Measurements from ENCODE around the gene TARS2.

TARS2 gene

DNA sequence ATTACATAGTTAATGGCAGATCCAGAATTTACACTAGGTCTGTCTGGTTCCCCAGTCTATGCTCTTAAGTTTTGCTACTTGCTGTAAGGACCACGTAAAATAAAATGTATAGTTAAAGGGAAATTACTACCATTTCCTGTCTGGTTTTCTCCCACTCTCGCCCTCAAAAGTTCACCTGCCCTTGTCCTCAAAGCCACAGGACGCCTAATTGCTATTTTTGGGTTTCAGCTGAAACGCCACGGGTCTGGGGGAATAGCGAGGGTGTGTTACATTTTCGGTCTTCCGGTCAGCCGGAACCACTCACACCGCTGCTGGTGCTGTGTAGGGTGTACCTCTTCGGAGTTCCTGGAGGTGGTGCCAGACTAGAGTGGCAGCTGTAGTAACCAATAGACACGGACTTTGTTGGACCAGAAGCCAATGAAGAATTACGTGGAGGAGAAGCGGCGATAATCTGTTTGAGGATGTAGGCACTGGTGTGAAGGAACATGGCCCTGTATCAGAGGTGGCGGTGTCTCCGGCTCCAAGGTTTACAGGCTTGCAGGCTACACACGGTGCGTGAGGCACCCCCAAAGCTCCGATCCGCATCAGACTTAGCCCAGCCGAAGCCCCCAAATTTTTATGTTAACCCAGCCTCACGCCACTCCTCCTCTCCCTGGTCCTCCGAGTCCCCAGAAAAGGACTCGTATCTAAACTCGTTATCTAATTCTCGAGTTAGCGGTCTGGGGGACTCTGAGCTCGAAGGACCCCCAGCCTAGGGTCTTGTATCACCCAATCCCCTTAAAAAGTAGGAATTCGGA is at the start of gene TARS2:
Gene TARS2 (plus strand): TSS at position 454 of the 797 bp plus-strand sequence. CDS start 32 bp downstream, at position 486.
- peak; percentile 78 for FAIRE-seq

DNA sequence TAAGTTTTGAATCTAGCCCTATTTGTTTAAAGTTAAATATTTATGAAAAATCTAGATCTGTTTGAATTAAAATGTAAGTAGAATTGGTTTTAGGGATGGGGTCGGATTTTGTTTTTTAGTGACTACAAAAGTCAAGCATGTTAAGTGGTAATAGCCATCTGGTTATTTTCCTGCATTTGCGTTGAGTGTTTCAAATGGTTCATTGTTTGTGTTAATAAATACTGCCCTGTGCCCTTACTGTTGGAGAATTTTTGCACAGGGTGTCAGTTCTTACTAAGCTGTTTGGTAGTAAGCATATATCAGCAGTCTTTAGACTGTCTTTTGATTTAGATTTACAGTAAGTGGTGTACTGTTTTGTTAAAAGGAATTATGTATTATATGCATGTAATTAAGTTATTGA is 46.1 kb upstream of the TARS2 start:
- no peak for FAIRE-seq

- no peak for FAIRE-seq
Measured at GRCh38 chr1:150444232-150444631, 43.0 kb upstream of the TARS2 start.

GRCh38 chr1:150456146-150456647 is 31.0 kb upstream of the TARS2 start:
- no peak for FAIRE-seq

DNA sequence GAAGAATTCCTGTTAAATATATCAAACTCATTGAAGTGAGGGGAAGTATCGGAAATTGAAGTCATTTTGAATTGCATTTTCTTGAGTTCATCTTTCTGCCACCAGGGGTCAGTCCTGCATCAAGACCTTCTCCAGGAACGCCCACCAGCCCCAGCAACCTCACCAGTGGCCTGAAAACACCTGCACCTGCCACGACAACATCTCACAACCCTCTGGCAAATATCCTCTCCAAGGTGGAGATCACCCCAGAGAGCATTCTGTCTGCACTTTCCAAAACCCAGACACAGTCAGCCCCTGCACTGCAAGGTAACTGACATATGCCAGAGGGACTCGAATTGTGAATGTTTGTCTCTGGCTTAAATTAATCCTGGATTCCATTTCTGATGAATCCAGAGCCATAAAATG is 22.8 kb upstream of the TARS2 start:
- FAIRE-seq = no peak

DNA sequence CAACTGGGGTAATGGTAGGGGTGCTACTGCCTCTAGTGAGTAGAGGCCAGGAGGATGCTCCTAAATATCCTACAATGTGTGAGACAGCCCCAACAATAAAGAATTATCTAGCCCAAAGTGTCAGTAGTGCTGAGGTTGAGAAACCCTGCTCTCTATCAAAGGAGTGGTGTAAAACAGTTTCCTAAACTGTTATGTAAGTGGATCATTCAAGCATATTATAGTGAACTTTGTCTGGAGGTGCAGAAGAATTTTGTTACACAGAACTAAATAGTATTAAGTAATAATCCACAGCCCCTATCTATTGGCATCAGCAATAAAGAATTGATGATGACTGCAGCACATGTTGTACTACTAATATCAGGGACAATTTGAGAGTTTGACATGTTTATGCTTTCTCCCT is 20.3 kb upstream of the TARS2 start:
- no peak for FAIRE-seq

DNA sequence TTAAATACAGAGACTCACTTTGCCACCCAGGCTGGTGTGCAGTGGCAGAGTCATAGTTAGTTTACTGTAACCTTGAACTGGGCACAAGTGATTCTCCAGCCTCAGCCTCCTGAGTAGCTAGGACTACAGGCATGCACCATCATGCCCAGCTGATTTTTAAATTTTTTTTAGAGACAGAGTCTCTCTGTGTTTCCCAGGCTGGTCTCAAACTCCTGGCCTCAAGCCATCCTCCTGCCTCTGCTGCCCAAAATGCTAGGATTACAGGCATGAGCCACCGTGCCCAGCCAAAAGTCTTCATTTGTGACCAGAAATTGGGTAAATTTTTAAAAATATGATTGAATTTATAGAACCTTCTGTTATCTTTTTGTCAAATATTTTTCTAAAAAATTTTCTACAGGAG is 17.9 kb upstream of the TARS2 start:
- no peak for FAIRE-seq

- no peak for FAIRE-seq
Measured at GRCh38 chr1:150472601-150473200, 14.5 kb upstream of the TARS2 start.

GRCh38 chr1:150473659-150474058 is 13.6 kb upstream of the TARS2 start:
- FAIRE-seq = peak; percentile 71

DNA sequence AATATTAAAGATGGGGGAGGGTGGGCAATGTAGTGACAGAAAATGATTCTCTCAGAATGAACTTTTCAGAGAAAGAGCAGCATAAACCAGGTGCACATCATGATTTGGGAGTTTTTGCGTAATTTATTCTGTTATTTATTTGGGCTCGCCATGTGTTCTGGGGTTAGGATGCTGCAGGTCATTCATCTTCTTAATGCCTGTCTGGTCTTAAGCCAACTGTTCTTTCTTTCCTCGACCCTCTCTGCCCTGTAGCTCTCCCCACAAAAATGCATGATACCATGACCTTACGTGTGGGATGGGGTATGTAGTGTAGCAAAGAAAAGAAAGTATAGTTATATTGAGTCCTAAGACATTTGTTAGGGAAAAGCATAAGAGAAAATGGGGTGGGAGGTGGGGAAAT is 12.3 kb upstream of the TARS2 start:
- peak; percentile 84 for FAIRE-seq

DNA sequence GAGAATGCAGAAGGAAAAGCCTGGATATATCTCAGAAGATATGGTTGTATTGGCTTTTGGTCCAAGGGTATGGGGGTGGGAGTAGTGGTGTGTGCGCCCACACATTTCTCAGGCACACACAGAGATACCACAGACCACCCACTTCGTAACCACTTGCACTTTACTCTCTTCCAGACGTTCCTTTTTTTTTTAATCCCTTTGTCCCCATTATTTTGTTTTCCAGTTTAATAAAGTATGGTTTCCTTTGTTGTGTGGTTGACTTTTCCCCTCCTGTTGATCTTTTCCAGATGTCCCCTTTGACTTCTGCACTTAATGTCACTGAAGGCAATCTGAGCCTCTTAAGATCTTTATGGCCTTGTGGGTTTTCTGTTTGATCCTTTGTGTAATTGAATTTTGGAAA is 10.5 kb upstream of the TARS2 start:
- FAIRE-seq = peak; percentile 97

DNA sequence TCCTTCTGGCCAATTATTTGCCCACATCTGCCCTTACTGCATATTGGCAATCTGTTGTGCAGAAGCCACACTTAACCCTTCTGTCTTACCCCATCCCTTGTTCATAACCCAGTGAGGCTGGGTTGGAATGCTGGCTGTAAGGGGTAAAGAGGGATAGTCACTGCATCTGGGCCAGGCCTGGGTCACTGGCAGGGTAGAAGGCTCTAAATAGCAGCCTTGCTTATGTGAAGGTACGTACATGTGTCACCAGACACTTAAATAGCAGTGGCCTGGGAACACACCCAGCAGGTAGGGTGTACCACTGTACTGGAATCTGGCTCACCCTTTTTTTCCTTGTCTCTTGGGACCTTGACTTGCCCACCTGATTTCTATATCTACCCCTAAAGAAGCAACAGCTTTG is 9.9 kb upstream of the TARS2 start:
- no peak for FAIRE-seq

GRCh38 chr1:150477733-150478132 is 9.5 kb upstream of the TARS2 start:
- no peak for FAIRE-seq

GRCh38 chr1:150479370-150479769 is 7.8 kb upstream of the TARS2 start:
- no peak for FAIRE-seq

DNA sequence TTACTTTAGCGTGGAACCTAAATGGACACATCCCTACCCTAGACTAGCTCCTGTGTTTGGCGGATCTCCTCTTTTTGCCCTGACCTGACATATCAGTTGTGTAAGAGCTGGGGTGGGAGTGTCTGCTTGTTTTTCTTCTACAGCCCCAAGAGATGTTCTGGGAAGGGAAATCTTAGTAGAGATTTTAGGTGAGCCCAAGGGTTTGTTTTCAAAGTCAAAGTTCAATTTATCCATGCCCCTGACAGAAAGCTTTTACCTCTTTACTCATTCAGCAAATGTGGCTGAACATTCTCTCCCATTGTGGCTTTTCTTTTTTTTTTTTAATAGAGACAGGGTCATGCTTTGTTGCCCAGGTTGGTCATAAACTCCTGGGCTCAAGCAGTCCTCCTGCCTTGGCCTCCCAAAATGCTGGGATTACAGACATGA is 7.3 kb upstream of the TARS2 start:
- FAIRE-seq = no peak

- no peak for FAIRE-seq
Measured at GRCh38 chr1:150484431-150484830, 2.8 kb upstream of the TARS2 start.

- no peak for FAIRE-seq
Measured at GRCh38 chr1:150484861-150485260, 2.4 kb upstream of the TARS2 start.

DNA sequence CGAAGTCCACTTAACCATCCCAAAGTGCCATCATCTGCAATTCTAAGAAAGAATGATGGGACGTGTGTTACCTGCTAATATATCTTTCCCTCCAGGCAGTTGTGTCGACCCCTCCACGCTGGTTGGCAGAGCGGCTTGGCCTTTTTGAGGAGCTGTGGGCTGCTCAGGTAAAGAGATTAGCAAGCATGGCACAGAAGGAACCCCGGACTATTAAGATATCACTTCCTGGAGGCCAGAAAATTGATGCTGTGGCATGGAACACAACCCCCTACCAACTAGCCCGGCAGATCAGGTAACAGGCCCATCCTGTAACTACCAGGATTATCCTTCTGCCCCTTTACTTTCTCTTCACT is 520 bp downstream of the TARS2 start:
- no peak for FAIRE-seq

- no peak for FAIRE-seq
Measured at GRCh38 chr1:150493175-150493574, 6.0 kb downstream of the TARS2 start.

DNA sequence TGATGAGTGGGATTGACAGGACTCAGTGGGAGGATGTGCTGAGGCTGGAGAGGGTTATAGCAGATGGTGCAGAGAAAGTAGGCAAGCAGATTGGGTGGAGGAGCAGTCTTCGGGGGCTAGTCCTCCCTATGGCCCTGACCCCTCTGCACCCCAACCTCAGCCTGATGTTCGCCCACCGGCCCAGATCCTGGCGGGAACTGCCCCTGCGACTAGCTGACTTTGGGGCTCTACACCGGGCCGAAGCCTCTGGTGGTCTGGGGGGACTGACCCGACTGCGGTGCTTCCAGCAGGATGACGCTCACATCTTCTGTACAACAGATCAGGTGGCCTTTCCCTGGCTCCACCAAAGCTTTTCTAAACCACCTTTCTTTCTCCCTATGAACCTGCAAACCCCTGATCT is 11.1 kb downstream of the TARS2 start:
- FAIRE-seq = no peak

- no peak for FAIRE-seq
Measured at GRCh38 chr1:150505431-150505830, 18.2 kb downstream of the TARS2 start.

DNA sequence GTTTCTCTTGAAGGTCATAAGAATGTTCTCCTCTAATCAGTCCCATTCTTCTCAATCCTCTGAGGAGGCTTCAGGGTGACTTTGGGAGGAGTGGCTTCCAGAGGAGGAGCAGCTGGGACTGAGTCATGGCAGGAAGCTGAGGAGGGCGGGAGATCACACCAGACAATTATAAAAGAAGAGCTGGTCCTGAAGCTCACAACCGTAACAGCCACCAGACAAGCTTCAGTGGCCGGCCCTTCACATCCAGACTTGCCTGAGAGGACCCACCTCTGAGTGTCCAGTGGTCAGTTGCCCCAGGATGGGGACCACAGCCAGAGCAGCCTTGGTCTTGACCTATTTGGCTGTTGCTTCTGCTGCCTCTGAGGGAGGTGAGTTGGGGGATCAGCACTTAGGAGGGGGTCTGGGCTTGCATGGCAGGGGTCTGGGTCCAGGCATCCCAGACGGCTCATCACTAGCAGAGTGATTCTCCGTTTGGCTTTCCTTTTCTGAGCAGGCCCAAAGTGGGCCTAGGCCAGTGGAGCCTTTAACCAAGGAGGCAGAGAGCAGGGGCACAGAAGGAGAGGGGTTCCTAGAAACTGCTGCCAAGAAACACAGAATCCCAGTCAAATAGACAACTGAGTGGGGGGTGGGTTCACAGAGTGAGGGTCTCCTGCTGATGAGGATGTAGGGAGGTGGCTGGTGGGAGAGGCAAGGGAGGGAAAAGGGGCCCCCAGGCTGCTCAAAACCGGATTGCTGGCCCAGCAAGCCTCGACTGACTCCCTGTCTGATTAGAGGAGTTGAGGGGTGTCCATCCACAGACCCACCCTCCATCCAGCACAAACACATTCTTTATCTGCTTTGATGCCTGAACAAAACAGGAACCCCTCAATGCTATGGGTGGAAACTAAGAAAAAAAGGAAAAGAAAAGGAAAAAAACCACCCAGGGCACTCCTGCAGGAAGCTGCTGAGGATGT is 21.0 kb downstream of the TARS2 start, which contains the start of gene ECM1:
Gene ECM1 (plus strand): TSS at position 198 of the 953 bp plus-strand sequence. CDS start 101 bp downstream, at position 299.
- FAIRE-seq = no peak

DNA sequence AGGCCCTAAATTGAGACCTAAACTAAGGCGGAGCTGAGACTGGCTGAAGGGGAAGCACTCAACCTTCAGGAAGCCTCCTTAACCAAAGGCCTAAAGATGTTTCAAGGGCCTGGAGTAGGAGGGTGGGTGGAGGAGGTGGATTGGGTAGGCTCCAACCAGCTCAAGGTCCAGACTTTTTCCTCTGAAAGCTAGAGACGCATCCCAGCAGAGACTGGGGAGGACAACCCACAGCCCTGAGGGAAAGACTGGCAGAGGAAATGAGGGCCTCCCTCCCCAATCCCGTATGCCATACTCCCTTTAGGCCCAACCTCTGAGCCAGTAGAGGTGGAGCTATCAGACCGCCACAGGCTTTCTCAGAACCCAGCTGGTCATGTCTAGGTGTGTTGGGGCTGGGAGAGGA is 21.8 kb downstream of the TARS2 start:
- no peak for FAIRE-seq

Measured in endometrium (tissue), 2 donors.